Measurements from ENCODE around the gene GLRX. TPM values are rescaled to one million over a fixed set of nuclear protein-coding genes. Genes with fewer than 3 reads are reported as not detected.

GLRX gene
- total and polyA plus RNA-seq, 2 donors (not counting 1 experiment from before 2014, with no cell fraction given), result 91.8 to 429 TPM

DNA sequence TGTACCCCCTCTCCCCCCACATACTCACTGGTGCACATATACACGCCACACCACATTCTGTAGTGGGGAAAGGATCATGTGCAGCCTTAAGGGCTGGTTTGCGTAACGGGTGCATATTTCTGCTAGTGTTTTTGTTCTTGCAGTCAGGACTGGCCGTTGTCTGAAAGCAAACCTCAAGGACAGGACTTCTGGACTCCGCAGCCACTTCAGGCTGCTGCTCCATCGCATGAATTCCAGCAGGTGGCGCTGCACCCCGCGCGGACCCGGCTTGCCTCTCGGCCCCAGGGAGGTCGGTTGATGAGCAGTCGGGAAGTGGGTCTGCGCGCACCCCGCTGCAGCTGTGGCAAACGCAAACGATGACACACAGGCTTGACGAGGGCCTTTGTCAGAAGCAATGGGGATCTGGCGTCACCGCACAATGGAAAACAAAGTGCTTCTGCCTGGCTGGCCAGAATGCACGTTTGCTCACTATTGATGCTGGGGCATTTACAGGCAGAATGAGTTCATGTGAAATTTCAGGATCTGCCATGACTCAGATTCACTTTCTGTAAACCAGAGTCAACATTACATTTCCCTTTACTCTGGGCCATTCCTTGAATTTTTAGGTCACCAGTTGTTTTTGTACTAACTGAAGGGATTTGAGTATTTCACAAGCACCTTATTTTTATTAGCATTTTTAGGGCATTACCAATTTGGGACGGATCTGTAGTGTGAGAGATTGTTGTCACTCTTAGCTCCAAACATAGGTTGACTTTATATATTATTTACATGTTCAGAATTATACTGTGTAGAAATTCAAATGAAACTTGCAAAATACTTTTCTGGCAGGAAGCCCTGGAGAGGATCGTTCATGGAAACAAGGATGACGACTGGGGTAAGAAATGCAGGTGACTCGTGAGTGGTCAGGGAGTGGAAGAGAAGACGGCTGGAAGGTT is 36.4 kb upstream of the GLRX start:
- H4K20me1 ChIP-seq (ENCODE audit: control insufficient read depth, extremely low read depth, insufficient read depth, low read length), result no peaks in the 10 kb centered on the region
- no peaks in the 10 kb centered on the region for H3K27me3 ChIP-seq (ENCODE audit: control insufficient read depth, insufficient read depth, low read length)
- no peaks in the 10 kb centered on the region for H3K79me2 ChIP-seq (ENCODE audit: control insufficient read depth, insufficient read depth, low read length)
- peak overlapping the region; percentile 80 for H3K4me2 ChIP-seq (ENCODE audit: extremely low read depth, insufficient read depth, low read length)
- TF ChIP-seq, protein P1, sequence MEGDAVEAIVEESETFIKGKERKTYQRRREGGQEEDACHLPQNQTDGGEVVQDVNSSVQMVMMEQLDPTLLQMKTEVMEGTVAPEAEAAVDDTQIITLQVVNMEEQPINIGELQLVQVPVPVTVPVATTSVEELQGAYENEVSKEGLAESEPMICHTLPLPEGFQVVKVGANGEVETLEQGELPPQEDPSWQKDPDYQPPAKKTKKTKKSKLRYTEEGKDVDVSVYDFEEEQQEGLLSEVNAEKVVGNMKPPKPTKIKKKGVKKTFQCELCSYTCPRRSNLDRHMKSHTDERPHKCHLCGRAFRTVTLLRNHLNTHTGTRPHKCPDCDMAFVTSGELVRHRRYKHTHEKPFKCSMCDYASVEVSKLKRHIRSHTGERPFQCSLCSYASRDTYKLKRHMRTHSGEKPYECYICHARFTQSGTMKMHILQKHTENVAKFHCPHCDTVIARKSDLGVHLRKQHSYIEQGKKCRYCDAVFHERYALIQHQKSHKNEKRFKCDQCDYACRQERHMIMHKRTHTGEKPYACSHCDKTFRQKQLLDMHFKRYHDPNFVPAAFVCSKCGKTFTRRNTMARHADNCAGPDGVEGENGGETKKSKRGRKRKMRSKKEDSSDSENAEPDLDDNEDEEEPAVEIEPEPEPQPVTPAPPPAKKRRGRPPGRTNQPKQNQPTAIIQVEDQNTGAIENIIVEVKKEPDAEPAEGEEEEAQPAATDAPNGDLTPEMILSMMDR (conservative IDR thresholded peaks at IDR 0.05 in 1 of 2, IDR thresholded peaks at IDR 0.05 in 1 of 2; ENCODE audit: low read depth in 1 of 2, low read length in 2 of 2), result peak; percentile 95 to 96
- no peak for TF ChIP-seq EZH2 (IDR thresholded peaks at IDR 0.05; ENCODE audit: low read length, missing control alignments)
- peak; percentile 99 for DNase-seq (ENCODE audit: low read depth in 2 of 2)
- no peaks in the 10 kb centered on the region for H3K36me3 ChIP-seq (ENCODE audit: control insufficient read depth, insufficient read depth, low read length)
- no peaks in the 10 kb centered on the region for H3K9me3 ChIP-seq (ENCODE audit: control insufficient read depth, insufficient read depth, low read depth, low read length)
- peak overlapping the region; percentile 97 for H3K27ac ChIP-seq (ENCODE audit: insufficient read depth, low read length)
- H3K4me3 ChIP-seq (replicated peaks in 1 of 4; ENCODE audit: control extremely low read depth in 1 of 4, insufficient read depth in 1 of 4, low read depth in 3 of 4, low read length in 4 of 4), result peak overlapping the region; percentile 4 to 48 (median 28)
- peak overlapping the region; percentile 64 for H3K9ac ChIP-seq (ENCODE audit: insufficient read depth, low read length)
- H2AFZ ChIP-seq (ENCODE audit: low read length), result no peak overlapping the region
- peaks cover 55% of the 10 kb centered on the region for H3K4me1 ChIP-seq (ENCODE audit: control insufficient read depth, extremely low read depth, insufficient read depth, low read length)

DNA sequence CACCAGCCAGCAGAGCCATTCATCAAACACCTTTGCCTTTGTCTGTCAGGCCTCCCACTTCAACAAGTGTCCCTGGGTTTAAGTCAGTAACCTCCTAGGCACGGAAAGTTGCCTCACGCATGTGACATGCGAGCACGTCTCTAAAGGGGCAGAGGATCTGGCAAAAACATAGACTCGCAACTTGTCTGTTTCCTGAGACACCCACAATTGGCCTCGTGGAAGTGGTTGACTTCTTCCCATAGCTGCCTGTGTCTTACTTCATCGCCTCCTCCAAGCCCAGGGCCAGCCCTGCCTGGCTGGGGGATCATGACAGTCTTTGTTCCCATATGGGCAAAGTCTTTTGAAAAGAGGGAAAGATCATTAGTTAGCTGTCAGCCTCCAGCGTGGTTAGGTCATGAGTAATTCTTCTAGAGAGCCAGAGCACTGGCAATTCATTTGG is 35.5 kb upstream of the GLRX start:
- Histone ChIP-seq H3K9ac (ENCODE audit: insufficient read depth, low read length) (peak overlapping the region; percentile 55), H3K4me2 (ENCODE audit: extremely low read depth, insufficient read depth, low read length) (peak overlapping the region; percentile 60), H2AFZ (ENCODE audit: low read length) (no peak overlapping the region), H3K27me3 (ENCODE audit: control insufficient read depth, insufficient read depth, low read length) (no peaks in the 10 kb centered on the region), H3K36me3 (ENCODE audit: control insufficient read depth, insufficient read depth, low read length) (no peaks in the 10 kb centered on the region), H3K27ac (ENCODE audit: insufficient read depth, low read length) (peak overlapping the region; percentile 97), H3K4me3 (replicated peaks in 1 of 4; ENCODE audit: control extremely low read depth in 1 of 4, insufficient read depth in 1 of 4, low read depth in 3 of 4, low read length in 4 of 4) (peak overlapping the region in 1 of 4 experiments; percentile 45), H4K20me1 (ENCODE audit: control insufficient read depth, extremely low read depth, insufficient read depth, low read length) (no peaks in the 10 kb centered on the region), H3K4me1 (ENCODE audit: control insufficient read depth, extremely low read depth, insufficient read depth, low read length) (peaks cover 51% of the 10 kb centered on the region), H3K9me3 (ENCODE audit: control insufficient read depth, insufficient read depth, low read depth, low read length) (no peaks in the 10 kb centered on the region), H3K79me2 (ENCODE audit: control insufficient read depth, insufficient read depth, low read length) (no peaks in the 10 kb centered on the region)
- TF ChIP-seq, protein P1 (conservative IDR thresholded peaks at IDR 0.05 in 1 of 2, IDR thresholded peaks at IDR 0.05 in 1 of 2; ENCODE audit: low read depth in 1 of 2, low read length in 2 of 2), result no peak
- no peak for TF ChIP-seq EZH2 (IDR thresholded peaks at IDR 0.05; ENCODE audit: low read length, missing control alignments)
- peak; percentile 97 to 98 for DNase-seq (ENCODE audit: low read depth in 2 of 2)

DNA sequence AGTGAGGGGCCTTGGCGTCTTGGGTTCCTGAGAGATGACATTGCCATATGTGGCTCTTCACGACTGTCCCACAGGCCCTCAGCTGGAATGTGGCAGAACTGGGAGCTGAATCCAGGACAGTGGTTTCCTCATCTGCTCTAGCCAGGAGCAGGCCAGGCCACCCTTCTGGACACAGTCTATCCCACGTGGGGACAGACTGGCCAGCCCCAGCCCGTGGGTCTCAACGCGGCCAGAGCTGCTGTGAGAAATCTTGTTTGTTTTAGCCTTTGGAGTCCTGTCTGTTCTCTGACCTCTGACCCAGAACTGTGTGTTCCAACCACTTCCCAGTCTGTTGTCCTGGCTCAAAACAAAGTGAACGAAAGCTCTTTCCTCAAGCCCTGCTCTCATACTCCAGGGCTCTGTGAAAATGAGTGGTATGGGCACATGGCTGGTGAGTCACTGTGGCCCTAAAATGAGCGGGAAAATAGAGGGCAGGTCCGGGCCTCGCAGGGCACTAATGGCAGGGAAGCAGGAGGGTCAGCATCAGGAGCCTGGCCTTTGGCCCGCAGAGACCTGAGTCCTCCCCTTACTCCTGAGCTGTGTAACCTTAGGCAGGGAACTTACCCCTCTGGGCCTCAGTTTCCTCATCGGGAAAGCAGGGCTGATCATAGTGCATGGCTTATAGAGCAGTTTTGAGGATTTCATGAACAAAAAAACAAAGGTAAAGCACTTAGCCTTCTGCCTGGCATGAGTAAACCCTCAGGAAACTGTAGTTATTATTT is 34.8 kb upstream of the GLRX start:
- Histone ChIP-seq H3K79me2 (ENCODE audit: control insufficient read depth, insufficient read depth, low read length) (no peaks in the 10 kb centered on the region), H3K9me3 (ENCODE audit: control insufficient read depth, insufficient read depth, low read depth, low read length) (no peaks in the 10 kb centered on the region), H2AFZ (ENCODE audit: low read length) (no peak overlapping the region), H3K4me3 (replicated peaks in 1 of 4; ENCODE audit: control extremely low read depth in 1 of 4, insufficient read depth in 1 of 4, low read depth in 3 of 4, low read length in 4 of 4) (no peak overlapping the region), H3K27me3 (ENCODE audit: control insufficient read depth, insufficient read depth, low read length) (no peaks in the 10 kb centered on the region), H3K27ac (ENCODE audit: insufficient read depth, low read length) (peak overlapping the region; percentile 97), H3K4me1 (ENCODE audit: control insufficient read depth, extremely low read depth, insufficient read depth, low read length) (peaks cover 45% of the 10 kb centered on the region), H3K9ac (ENCODE audit: insufficient read depth, low read length) (no peak overlapping the region), H3K36me3 (ENCODE audit: control insufficient read depth, insufficient read depth, low read length) (no peaks in the 10 kb centered on the region), H3K4me2 (ENCODE audit: extremely low read depth, insufficient read depth, low read length) (peak overlapping the region; percentile 60), H4K20me1 (ENCODE audit: control insufficient read depth, extremely low read depth, insufficient read depth, low read length) (no peaks in the 10 kb centered on the region)
- no peak for TF ChIP-seq EZH2 (IDR thresholded peaks at IDR 0.05; ENCODE audit: low read length, missing control alignments)
- TF ChIP-seq, protein P1 (conservative IDR thresholded peaks at IDR 0.05 in 1 of 2, IDR thresholded peaks at IDR 0.05 in 1 of 2; ENCODE audit: low read depth in 1 of 2, low read length in 2 of 2), result no peak
- peak; percentile 42 to 100 for DNase-seq (ENCODE audit: low read depth in 2 of 2)
